HG02763 (cell line): Measurements from ENCODE around the gene PBX3.

Source experiments
- ATAC-seq: cut with Tn5 transposase; IDR thresholded peaks from one replicate; pipeline ENCODE4 v1.9.1; 2021; ENCODE audit warnings: mild to moderate bottlenecking, moderate library complexity; ENCODE audit not compliant: unreplicated experiment

Gene PBX3

DNA sequence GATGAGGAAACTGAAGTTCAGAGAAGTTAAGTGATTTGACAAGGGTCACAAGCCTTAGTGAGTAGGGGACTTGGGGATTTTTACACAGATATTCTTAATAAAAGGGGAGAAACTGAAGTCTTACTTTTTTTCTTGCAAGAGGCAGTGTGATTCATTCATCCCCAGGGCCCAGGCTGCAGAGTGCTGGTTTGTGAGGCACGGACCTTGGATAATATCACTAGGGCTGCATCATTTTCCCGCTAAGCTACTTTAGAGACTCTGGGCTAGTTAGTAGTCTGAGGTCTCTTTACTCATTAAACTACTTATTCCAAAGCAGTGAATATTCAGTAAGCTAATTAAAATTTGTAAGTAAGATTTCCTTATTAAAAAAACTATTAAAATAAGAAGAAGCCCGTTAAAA, 195.0 kb downstream of the PBX3 start:
- no peak for ATAC-seq

DNA sequence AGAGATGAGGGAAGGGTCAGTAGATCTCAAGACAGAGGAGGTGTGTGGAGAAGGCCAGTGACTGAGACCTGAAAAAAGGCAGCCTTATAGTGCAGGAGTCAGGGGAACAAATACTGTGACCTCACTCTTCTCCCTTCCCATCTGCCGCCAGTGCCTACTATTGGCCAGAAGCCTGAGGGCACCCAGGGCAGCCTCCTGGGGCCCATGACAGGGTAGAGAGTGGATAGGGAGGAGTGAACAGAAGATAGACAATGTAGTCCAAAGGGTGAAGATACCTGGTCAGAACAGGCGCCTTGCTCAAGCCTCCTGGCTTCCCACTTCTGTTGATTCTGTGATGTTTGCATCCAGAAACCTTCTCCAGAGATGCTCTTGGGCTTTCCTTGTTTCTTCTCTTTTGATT, 196.7 kb downstream of the PBX3 start:
- no peak for ATAC-seq

DNA sequence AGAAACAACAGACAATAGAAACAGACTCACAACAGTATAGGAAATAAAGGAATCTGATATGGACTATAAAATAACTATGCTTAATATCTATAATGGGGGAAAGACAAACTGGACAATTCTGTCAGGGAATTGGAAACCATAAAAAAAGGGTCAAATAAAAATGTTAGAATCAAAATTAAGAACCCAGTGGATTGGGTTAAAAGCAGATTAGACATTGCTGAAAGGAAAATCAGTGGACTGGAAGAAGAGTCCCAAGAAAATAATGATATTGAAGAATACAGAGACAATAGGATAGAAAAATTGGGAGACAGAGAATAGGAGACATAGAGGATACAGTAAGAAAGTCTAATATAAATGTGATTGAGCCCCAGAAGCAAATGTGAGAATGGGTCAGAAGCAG, 199.2 kb downstream of the PBX3 start:
- ATAC-seq: no peak

DNA sequence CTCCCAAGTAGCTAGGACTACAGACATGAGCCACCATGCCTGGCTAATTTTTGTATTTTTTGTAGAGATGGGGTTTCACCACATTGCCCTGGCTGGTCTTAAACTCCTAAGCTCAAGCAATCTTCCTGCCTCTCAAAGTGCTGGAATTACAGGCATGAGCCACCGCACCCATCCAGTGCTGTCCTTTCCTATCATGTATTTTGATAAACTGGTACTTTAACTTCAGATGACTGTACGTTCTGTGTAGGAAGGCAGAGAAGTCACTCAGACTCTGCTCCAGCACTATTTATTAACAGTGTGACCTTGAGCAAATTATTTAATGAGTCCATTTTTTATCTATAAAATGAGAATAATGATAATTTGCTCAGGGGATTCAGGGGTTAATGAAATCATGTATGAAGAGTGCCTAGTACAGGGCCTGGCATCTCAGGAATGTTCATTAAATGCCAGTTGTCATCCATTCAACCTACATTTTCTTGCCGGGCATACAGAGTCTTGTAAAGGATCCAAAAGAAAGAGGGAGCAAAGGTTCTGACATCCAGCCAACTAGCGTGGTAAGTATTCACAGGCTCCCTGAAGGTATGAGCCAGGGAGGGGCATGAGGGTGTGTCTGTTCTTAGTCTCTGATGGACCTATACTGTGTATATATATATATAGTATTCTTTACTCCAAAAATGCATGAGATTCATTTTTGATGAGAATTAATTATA, 201.9 kb downstream of the PBX3 start:
- no peak for ATAC-seq

DNA sequence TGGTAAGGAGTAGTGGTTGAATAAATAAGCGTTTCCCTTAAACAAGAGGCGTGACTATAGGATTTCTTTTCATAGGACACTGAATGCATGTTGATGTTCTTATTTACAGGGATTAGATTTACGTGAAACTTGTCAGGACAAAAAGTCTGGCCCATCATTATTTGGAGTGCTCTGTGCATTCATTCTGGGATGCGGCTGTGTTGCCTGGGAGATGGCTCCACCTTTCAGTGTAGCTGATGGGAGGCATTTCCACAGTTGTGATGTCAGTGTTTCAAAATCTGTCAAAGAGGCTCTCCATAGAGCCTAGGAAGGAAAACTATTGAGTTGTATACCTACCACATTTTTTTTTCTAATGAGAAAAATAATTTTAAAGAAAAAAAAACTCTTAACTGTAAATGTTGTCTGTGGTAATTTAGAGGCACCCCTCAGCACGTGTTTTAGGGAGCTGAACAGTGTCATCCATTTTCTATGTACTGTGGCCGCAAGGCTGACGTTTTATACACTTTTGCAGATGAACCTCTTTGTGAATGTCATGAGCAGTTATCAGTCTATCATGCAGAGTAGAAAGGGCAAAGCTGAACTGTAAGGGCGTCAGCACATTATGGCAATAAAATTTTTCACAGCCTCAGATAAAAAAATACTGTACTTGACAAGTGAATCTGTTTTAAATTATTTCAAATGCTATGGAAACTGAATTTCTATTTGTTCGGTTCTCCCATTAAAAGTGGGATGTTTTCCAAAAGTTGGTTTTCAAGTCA, 202.7 kb downstream of the PBX3 start:
- no peak for ATAC-seq

DNA sequence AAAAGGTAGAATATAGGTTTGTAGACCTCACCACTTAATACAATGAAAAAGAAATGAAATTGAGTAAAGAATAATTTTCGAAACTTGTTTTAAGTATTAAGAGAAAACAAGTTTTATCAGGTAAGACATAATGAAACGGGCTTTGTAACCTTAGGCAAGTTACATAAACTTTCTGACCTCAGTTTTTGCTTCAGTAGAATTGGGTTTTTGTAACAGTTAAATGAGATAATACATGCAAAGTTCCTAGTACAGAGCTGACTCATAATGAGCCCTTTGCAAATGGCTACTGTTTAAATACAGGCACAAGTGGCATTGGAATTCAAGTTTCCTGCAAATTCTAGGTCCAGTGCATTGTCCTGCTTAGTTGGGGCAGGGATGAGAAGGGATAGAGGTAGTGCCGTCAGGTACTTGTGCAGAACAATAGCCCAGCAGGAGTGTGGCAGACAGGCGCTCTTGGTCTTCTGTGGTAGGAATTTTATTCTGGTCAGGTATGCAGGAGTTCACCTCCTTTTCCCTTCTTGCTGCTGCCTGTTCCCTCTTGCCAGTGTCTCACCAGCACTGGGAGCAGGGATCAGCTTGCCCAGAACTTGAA, 203.8 kb downstream of the PBX3 start:
- no peak for ATAC-seq

DNA sequence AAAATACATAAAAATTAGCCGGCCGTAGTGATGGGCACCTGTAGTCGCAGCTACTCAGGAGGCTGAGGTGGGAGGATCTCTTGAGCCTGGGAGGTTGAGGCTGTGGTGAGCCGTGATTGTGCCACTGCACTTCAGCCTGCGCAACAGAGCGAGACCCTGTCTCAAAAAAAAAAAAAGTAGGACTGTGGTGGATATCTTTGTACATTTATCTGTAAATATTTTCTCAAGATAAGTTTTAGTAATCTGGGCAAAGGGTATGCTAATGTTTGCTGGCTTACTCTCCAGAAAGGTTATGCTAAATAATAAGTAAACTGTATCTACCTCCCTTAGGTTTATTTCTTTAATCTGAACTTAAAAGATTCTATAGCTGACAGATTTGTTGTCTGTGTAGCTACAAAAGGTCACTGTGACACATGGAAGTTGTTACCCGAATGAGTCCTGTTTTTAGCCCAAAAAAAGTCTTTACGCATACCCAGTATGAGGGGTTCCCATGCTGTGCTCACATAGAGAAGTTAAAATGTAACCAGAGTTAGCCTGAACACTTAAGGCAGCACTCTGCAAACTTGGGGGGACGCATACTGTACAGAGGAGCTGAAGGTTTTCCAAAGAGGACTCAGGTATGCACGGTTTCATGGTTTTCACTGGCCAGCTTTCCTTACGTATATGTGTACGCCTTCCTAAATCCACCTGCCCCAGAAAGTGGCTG, 206.3 kb downstream of the PBX3 start:
- ATAC-seq: no peak

DNA sequence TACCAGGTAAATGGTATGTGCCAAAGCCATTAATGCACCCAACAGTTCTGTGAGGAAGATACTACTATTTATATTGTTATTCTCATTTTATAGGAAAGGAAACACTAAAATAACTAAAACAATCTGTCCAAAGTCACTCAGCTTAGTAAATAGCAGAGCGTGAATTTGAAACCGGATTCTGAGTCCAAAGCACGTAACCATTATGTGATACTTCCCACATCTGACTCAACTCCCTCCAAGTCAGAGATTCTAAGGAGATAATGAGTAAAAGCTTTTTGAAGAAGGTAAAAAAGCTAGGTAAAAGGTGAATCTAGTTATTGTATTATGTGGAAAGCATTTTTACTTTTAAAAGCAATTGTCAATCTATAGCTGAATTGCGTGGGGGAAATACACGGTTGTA, 208.9 kb downstream of the PBX3 start:
- no peak for ATAC-seq

DNA sequence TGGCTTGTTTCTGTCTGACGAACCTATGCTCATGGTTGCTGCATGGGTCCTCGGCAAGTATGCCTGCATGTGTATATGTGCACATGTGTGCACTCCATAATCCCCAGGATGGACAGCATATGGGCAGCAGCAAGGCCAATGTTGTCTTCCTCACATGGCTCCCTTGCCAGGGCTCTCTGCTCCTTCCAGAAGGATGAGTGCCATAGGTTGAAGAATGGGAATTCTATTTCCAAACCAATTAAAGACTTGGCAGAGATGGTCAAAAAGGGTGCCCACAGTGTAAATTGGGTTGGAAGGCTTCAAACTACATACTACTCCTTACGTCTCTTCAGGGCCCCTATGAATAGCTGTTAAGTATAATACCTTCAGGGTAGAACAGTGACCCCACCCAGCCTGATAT, 212.1 kb downstream of the PBX3 start:
- no peak for ATAC-seq

DNA sequence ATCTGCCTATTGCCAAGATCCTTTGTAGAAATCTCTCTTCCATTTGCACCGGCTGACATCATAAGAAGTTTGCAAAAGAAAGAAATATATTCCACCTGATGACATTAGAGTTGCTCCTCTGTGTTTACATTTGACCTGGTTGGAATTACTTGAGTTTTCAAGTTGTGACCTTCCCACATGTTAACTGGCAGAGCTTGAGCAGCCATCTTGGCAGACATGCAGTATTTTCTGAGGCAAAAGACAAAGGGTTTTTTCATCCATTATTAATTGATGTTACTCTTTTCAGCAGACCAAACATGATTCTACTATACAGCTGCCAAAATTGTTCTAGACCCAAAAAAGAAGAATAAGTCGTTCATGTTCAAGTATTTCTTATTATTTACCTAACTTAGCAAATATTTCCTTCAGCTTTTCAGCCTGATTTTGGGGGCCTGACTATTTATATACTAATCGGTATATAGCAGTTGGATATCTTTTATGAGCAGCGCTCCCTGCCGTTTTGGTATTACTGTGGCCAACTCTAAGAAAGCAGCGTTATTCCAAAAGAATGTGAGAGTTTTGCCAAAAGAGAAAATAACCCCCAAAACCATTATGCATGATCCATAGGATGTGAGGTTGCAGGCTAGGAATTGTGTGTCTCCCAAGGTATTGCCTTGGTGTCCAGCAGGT, 212.9 kb downstream of the PBX3 start:
- ATAC-seq: no peak

DNA sequence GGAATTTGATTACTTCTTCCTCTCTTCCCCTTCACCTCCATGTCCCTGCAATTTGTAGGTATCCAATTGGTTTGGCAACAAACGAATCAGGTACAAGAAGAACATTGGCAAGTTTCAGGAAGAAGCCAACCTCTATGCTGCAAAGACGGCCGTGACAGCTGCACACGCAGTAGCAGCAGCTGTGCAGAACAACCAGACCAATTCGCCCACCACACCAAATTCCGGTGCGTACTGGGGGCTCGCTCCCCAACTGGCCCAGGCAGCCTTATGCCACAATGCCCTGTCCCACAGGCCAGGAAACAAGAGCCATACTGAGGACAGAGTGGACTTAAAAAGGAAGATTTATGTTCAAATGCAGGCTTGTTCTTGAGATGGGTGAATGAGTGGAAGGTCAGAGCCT, 213.5 kb downstream of the PBX3 start:
- ATAC-seq: no peak

DNA sequence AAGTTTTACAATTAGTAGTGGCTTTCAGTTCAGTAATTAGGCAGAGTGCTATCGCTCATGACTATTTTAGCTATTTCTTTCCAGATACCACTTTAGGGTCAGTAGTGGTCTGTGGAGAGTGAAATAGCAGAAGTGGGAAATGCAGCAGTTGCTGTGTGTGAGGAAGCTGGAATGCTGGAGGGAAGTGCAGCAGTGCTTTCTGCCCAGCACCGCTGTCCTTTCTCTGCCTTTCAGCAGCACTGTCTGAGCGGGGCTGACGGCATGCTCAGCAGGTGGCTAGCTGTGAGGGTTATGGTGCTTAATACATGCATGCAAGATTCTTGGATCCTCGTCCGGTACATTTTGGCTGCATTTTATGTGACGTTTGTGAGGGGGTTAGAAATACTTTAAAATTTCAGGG, 213.9 kb downstream of the PBX3 start:
- no peak for ATAC-seq

DNA sequence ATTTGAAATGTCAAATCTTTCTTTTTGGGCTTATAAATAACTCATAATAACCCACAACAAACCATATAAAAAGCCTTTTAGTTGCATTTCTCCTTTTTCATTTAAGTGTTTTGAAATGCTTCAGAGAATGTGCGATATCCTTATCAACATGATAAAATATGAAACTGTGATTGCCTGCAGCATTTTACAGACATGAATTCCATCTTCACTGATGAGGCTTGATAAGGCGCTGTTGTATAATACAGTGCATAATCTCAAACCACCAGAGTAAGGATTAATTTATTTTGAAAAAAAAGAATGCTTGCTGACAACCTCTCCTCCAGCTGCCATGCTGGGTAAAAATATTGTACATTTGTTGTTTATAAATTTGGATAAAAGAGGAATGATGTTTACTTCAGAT, 216.8 kb downstream of the PBX3 start:
- no peak for ATAC-seq

DNA sequence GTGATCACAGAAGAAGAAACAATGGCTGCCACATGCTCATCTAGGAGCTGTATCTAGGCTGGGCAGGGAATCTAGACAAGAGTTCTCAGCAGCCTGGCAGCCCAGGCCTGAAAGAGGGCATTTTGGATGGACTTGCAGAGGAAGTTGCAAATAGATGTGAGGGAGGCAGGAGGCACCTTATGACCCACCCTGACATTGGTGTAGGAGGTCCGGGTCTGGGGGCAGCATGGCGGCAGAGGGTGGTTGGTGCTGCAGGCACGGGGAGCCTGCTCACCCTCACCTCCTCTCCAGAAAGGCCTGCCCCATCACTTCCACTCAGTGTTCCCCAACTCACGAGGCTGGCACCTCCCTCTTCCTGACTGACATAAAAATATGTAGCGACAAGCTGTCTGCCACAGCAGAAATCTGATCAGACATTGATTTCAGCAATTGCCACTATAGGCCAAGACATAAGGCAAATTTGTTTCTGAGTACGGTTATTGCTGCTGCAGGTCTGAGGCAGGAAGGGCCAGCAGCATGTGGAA, 217.6 kb downstream of the PBX3 start:
- ATAC-seq: no peak

DNA sequence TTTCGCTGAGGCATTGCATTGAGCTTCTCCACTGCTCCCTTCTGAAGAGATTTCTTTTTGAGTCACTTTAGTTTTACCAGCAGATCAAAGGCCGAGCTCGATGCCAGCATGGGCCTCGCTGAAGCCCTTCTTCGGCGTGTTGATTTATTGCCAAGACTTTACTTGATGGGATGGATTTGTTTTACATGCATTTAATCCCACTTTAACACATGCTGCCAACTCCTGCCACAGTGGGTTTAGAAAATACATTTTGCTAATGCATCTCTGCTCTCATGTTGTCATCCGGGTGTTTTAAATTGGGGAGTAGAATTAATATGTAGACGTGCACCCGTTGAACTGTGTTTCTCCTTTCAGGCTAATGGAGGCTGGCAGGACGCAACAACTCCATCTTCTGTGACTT, 218.3 kb downstream of the PBX3 start:
- ATAC-seq: no peak

DNA sequence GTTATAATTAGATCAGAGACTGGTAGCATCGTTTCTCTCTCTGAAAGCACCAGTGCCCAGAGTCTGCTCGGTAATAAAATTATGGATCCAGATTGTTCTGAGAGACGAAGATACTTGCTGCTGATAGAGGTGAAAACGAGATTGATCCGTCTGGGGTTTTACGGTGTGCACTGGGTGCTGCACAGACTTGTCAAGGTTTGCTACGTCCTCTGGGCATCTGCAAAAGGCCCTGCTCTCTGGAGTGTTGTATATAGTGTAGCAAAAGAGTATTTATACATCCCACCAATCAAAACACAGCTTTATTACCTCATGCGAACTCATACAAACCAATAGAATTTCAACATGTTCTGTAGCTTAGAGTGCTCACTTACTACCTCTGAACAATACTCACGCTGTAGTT, 219.3 kb downstream of the PBX3 start:
- ATAC-seq: no peak

DNA sequence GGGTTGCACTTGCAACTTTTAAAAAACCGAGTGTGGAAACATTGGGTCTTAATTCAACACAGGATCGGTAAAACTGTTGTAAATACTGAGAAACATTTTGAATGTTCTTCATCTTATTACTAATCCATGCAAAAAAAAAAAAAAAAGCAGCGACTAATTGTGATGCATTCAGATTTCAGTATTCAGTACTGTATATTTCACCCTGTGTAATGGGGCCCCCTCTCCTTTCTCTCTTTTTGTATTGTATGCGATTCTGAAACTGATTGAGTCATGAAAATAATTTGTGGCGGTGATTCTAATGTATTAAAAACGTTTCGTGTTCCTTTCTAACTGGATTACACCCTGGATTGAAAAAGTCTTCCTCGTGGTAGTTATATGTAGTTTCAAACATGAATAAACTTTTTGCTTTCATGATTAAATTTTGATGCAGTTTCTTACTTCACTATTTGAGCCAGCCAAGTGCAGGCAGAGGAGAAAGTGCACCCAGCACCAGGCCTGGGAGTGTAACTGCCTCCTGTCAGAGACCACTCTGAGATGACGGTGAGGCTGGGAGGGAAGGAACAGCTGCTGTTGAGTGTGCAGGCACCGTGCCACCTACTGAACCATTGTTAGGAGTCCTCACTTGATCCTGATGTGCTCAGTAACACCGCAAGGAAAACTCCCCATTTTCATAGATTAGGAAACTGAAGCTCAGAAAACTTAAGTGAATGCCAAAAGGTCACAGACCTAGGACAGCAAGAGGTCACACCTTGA, 220.0 kb downstream of the PBX3 start:
- no peak for ATAC-seq

DNA sequence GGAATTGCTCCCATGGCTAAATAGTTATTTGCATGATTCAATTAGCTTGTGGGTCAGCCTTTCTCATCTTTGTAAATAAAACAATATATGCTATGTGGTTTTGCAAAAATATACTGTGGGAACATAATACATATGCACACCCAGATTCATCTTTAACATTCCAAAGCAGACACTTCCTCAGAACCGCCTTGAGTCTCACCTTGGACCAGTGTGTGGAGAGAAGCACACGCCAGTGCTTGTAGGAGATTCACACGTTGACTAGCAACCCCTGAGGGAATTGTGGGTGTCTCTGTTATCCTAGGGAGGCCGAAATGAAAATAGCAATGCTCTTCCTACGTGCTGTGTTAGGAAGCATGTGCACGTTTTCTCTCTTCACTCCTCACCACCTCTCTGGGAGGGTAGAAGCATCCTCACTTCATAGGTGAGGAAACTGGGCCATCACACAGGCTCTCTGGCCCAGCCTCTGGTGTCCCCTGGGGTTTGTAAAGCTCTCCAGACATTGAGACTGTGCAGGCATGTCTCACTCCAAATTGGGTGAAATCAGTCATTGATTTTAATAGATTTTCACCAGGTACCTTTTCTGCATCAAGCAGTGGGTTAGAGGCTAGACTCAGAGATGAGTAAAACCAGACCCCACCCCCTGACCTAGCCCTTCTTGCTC, 221.7 kb downstream of the PBX3 start:
- no peak for ATAC-seq

DNA sequence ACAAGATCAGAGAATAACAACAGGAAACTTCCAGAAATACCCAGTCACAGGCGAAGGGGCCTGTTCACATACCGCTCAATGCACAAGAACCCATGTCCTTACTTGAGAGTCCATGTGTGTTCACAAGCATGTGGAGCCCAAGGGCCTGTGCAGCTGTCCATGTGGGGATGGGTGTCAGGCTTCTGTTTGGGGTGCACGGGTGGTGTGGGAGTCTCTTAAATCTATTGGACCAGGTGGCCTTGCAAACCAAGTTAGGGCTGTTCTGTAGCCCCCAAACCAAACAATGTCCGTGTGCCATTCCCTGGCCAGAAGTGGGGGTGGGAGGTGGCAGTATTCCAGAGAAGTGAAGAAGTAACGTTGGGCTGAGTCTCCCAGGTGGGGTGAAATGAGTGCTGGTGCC, 222.3 kb downstream of the PBX3 start:
- ATAC-seq: no peak

DNA sequence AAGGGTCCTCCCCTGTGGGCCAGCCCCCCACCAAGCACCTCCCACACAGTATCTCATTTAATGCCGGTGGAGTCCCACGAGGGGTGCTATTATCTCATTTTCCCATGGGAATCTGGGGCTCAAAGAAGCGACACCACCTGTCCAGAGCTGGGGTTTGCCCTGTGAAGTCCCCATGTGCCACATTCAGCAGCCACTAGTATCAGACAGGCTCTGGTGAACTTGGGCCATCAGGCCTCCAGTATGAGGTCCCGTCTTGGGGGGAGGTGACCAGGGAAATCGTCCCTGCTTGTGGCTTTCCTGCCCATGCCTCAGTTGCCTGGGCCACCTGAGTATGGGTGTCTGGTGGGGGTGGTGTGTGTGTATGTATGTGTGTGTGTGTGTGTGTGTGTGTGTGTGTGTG, 222.7 kb downstream of the PBX3 start:
- ATAC-seq: no peak
